ENCODE measurements around the gene WASF3. TPM values are rescaled to one million over a fixed set of nuclear protein-coding genes. Genes with fewer than 3 reads are reported as not detected.

The WASF3 gene
- total and polyA plus RNA-seq, 2 experiments from 2014 or later, result 17.3 to 34.5 TPM

GRCh38 chr13:26660185-26660584 lies 102.7 kb downstream of the WASF3 start:
- H3K9me3 ChIP-seq (ENCODE audit: low read depth), result no peaks in the 10 kb centered on the region
- TF ChIP-seq CTCF (IDR thresholded peaks at IDR 0.05; ENCODE audit: low read depth, low read length), result no peak
- no peak for DNase-seq (ENCODE audit: low read depth in 1 of 2, low spot score in 1 of 2)

GRCh38 chr13:26660766-26661165 lies 103.3 kb downstream of the WASF3 start:
- DNase-seq (ENCODE audit: low read depth in 1 of 2, low spot score in 1 of 2), result no peak
- Histone ChIP-seq H3K27ac (no peak overlapping the region), H3K9me3 (ENCODE audit: low read depth) (no peaks in the 10 kb centered on the region), H3K4me1 (ENCODE audit: low read depth) (no peaks in the 10 kb centered on the region), H3K36me3 (no peaks in the 10 kb centered on the region), H3K27me3 (no peaks in the 10 kb centered on the region), H3K4me3 (no peak overlapping the region)
- no peak for TF ChIP-seq CTCF (IDR thresholded peaks at IDR 0.05; ENCODE audit: low read depth, low read length)

More at GRCh38 chr13:26660185-26660584, 102.7 kb downstream of the WASF3 start:
- no peaks in the 10 kb centered on the region for H3K36me3 ChIP-seq
- H3K4me3 ChIP-seq, result no peak overlapping the region
- H3K27me3 ChIP-seq, result no peaks in the 10 kb centered on the region
- no peaks in the 10 kb centered on the region for H3K4me1 ChIP-seq (ENCODE audit: low read depth)
- H3K27ac ChIP-seq, result no peak overlapping the region

GRCh38 chr13:26663791-26664190 lies 106.3 kb downstream of the WASF3 start:
- no peaks in the 10 kb centered on the region for H3K27me3 ChIP-seq
- no peak overlapping the region for H3K27ac ChIP-seq
- no peak overlapping the region for H3K4me3 ChIP-seq
- H3K36me3 ChIP-seq, result no peaks in the 10 kb centered on the region
- TF ChIP-seq CTCF (IDR thresholded peaks at IDR 0.05; ENCODE audit: low read depth, low read length), result no peak
- DNase-seq (ENCODE audit: low read depth in 1 of 2, low spot score in 1 of 2), result no peak
- no peaks in the 10 kb centered on the region for H3K9me3 ChIP-seq (ENCODE audit: low read depth)
- no peaks in the 10 kb centered on the region for H3K4me1 ChIP-seq (ENCODE audit: low read depth)

- Histone ChIP-seq H3K27me3 (no peaks in the 10 kb centered on the region), H3K4me3 (no peak overlapping the region), H3K36me3 (no peaks in the 10 kb centered on the region), H3K27ac (no peak overlapping the region), H3K4me1 (ENCODE audit: low read depth) (no peaks in the 10 kb centered on the region), H3K9me3 (ENCODE audit: low read depth) (no peaks in the 10 kb centered on the region)
- TF ChIP-seq CTCF (IDR thresholded peaks at IDR 0.05; ENCODE audit: low read depth, low read length), result no peak
- DNase-seq (ENCODE audit: low read depth in 1 of 2, low spot score in 1 of 2), result no peak
These were observed 106.8 kb downstream of the WASF3 start for GRCh38 chr13:26664286-26664685.

- Histone ChIP-seq H3K9me3 (ENCODE audit: low read depth) (no peaks in the 10 kb centered on the region), H3K4me1 (ENCODE audit: low read depth) (no peaks in the 10 kb centered on the region), H3K4me3 (no peak overlapping the region), H3K27ac (no peak overlapping the region), H3K27me3 (no peaks in the 10 kb centered on the region), H3K36me3 (no peaks in the 10 kb centered on the region)
- no peak for TF ChIP-seq CTCF (IDR thresholded peaks at IDR 0.05; ENCODE audit: low read depth, low read length)
- DNase-seq (ENCODE audit: low read depth in 1 of 2, low spot score in 1 of 2), result no peak
These were observed 107.4 kb downstream of the WASF3 start for GRCh38 chr13:26664876-26665275.
